HepG2 (cell line): Measurements from ENCODE around the gene SLC6A12.

Experiments
- PHF8 ChIP-seq: sonication (generic); formaldehyde crosslinking; IDR thresholded peaks from 2 replicates; pipeline ENCODE4 v1.5.0; 2020; ENCODE audit warnings: missing genetic modification reagents
- RFX5 ChIP-seq: IDR thresholded peaks from 2 replicates; pipeline ENCODE4 v1.6.1; 2011; ENCODE audit warnings: low read depth, low read length, improper control_type of control experiment
- SNRNP70 ChIP-seq: fragments of 200-400 bp; formaldehyde crosslinking; IDR thresholded peaks from 2 replicates; pipeline ENCODE4 v1.6.1; 2017; ENCODE audit warnings: mild to moderate bottlenecking, low read depth, low read length, moderate library complexity
- YY1 ChIP-seq: IDR thresholded peaks from 2 replicates; pipeline ENCODE4 v1.6.1; 2011; ENCODE audit warnings: low read length, low read depth, moderate library complexity, mild to moderate bottlenecking; ENCODE audit not compliant: insufficient read depth, insufficient replicate concordance
- ZNF331 ChIP-seq: sonication (generic); formaldehyde crosslinking; IDR thresholded peaks from 2 replicates; pipeline ENCODE4 v1.4.0; 2020; ENCODE audit warnings: missing genetic modification reagents
- ZNF503 ChIP-seq: sonication (generic); formaldehyde crosslinking; IDR thresholded peaks from 2 replicates; pipeline ENCODE4 v1.4.0; 2020; ENCODE audit warnings: missing genetic modification reagents

GRCh38 chr12:238736-239398 is 24.9 kb upstream of the SLC6A12 start:
- TF ChIP-seq ZNF331 (CRISPR knock-in tag) = no peak
- TF ChIP-seq ZNF503 (CRISPR knock-in tag) = no peak
- TF ChIP-seq RFX5 = no peak
- no peak for TF ChIP-seq SNRNP70
- TF ChIP-seq YY1 = no peak
- TF ChIP-seq PHF8 (CRISPR knock-in tag) = no peak
